Measurements from ENCODE around the gene NOP10. TPM values are rescaled to one million over a fixed set of nuclear protein-coding genes. Genes with fewer than 3 reads are reported as not detected.

NOP10 gene
- total RNA-seq, 1 experiment from 2014 or later = 208 TPM

DNA sequence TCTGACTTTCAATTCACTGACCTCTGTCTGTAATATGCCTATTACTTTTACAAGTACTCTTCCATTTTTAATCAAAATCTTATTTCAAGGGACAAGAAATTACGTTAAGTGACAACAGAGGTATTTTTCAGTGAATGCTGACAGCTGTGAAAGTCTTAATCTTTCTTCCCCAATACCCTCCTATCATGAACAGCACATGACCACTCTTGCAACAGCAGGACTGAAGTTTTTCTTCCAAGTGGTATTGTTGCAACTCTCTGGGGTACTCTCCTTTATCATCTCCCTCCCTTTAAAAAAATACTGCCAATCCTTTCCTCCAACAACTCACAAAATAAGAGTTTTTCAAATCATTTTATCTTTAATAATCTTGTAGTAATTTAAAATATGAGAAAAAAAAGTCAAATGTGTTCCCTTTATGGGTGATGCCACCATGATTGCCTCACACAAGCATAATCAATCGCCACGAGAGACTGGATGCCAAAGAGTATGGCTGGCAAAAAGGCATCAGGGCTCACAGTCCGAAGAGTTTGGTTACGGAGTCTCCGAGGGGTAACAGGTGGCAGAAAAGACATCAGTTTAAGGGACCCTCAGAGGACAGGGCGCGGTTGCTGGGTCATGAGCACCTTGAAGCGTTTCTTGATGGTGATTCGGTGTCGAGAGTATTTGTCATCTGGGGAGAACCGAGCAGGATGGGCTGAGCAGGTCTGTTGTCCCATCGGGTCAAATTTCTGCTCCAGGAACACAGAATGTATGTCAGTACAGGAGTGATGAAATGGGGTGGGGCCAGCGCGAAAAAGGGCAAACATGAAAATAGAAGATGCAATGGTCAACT lies 1.3 kb downstream of the NOP10 start:
- intact Hi-C loops (cut with micrococcal nuclease; ENCODE audit: unreplicated experiment) = loop anchor here (5.0 kb wide), 1 partner anchor 114 kb away; the partner anchor contains the start of gene EMC4
- no peak for DNase-seq (ENCODE audit: low spot score)
- no peak for TF ChIP-seq EZH2 (IDR thresholded peaks at IDR 0.05; ENCODE audit: borderline replicate concordance, low read depth, low read length, poor library complexity, severe bottlenecking)
- TF ChIP-seq, protein P1, sequence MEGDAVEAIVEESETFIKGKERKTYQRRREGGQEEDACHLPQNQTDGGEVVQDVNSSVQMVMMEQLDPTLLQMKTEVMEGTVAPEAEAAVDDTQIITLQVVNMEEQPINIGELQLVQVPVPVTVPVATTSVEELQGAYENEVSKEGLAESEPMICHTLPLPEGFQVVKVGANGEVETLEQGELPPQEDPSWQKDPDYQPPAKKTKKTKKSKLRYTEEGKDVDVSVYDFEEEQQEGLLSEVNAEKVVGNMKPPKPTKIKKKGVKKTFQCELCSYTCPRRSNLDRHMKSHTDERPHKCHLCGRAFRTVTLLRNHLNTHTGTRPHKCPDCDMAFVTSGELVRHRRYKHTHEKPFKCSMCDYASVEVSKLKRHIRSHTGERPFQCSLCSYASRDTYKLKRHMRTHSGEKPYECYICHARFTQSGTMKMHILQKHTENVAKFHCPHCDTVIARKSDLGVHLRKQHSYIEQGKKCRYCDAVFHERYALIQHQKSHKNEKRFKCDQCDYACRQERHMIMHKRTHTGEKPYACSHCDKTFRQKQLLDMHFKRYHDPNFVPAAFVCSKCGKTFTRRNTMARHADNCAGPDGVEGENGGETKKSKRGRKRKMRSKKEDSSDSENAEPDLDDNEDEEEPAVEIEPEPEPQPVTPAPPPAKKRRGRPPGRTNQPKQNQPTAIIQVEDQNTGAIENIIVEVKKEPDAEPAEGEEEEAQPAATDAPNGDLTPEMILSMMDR (conservative IDR thresholded peaks at IDR 0.05; ENCODE audit: low read depth, low read length) = no peak
- peaks cover 33% of the 10 kb centered on the region for H3K4me1 ChIP-seq (ENCODE audit: insufficient read depth, low read length, poor library complexity, severe bottlenecking)
- CTCF ChIA-PET = no interaction called here
- H3K27me3 ChIP-seq (replicated peaks; ENCODE audit: insufficient read depth, low read depth, low read length, poor library complexity) = no peaks in the 10 kb centered on the region
- no peaks in the 10 kb centered on the region for H3K9me3 ChIP-seq (ENCODE audit: low read depth, low read length, poor library complexity, severe bottlenecking)
- TSS peak; percentile 64 for BruUV-seq (replicated peaks)
- peak overlapping the region; percentile 86 for H3K27ac ChIP-seq (ENCODE audit: low read depth, low read length, poor library complexity, severe bottlenecking)
- H3K36me3 ChIP-seq (ENCODE audit: insufficient read depth, low read length, poor library complexity, severe bottlenecking) = peaks cover 35% of the 10 kb centered on the region
- POLR2A ChIA-PET (ENCODE audit: low non-redundant PET) = no interaction called here
- peak overlapping the region; percentile 67 for H3K4me3 ChIP-seq (ENCODE audit: low read depth, low read length, poor library complexity, severe bottlenecking)

DNA sequence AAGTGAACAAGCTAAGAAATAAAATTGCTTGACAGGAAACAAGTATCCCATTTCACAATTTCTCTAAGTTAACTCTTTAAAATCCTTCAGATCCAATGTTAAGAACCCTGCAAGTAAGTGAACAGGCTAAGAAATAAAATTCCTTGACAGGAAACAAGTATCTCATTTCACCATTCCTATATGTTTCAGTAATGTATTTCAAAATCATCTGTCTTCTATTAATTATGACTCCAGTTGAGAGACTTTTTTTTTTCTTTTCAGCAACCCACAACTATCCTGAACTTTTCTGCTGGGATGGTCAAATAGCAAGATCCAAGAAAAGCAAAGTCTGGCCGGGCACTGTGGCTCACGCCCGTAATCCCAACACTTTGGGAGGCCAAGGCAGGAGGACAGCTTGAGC lies 3.0 kb downstream of the NOP10 start:
- POLR2A ChIA-PET (ENCODE audit: low non-redundant PET) = interaction anchor here (0.7 kb wide), 1 partner anchor 224 kb away, joined by 7 read pairs; no protein-coding TSS in a partner anchor
- Histone ChIP-seq H3K27me3 (replicated peaks; ENCODE audit: insufficient read depth, low read depth, low read length, poor library complexity) (no peaks in the 10 kb centered on the region), H3K4me3 (ENCODE audit: low read depth, low read length, poor library complexity, severe bottlenecking) (no peak overlapping the region), H3K4me1 (ENCODE audit: insufficient read depth, low read length, poor library complexity, severe bottlenecking) (peaks cover 33% of the 10 kb centered on the region), H3K9me3 (ENCODE audit: low read depth, low read length, poor library complexity, severe bottlenecking) (no peaks in the 10 kb centered on the region), H3K36me3 (ENCODE audit: insufficient read depth, low read length, poor library complexity, severe bottlenecking) (peaks cover 35% of the 10 kb centered on the region), H3K27ac (ENCODE audit: low read depth, low read length, poor library complexity, severe bottlenecking) (peak overlapping the region; percentile 3)
- BruUV-seq (replicated peaks) = no TSS peak
- CTCF ChIA-PET = no interaction called here
- intact Hi-C loops (cut with micrococcal nuclease; ENCODE audit: unreplicated experiment) = loop anchor here (5.0 kb wide), 1 partner anchor 113 kb away; the partner anchor contains the start of gene EMC4
- no peak for DNase-seq (ENCODE audit: low spot score)
- TF ChIP-seq EZH2 (IDR thresholded peaks at IDR 0.05; ENCODE audit: borderline replicate concordance, low read depth, low read length, poor library complexity, severe bottlenecking) = no peak
- TF ChIP-seq, protein P1 (conservative IDR thresholded peaks at IDR 0.05; ENCODE audit: low read depth, low read length) = no peak

DNA sequence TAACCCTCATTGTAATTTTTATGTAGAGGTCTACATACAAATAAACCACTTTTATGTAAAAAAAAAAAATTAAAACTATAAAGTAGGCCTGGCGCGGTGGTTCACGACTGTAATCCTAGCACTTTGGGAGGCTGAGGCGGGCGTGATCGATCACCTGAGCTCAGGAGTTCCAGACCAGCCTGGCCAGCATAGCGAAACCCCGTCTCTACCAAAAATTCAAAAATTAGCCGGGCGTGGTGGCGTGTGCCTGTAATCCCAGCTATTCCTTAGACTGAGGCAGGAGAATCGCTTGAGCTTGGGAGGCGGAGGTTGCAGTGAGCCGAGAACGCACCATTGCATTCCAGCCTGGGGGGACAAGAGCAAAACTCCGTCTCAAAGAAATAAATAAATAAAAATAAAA lies 4.6 kb downstream of the NOP10 start:
- CTCF ChIA-PET = no interaction called here
- no peak overlapping the region for H3K27ac ChIP-seq (ENCODE audit: low read depth, low read length, poor library complexity, severe bottlenecking)
- POLR2A ChIA-PET (ENCODE audit: low non-redundant PET) = no interaction called here

More for the DNA sequence above, 4.6 kb downstream of the NOP10 start:
- no peak for DNase-seq (ENCODE audit: low spot score)
- Histone ChIP-seq H3K36me3 (ENCODE audit: insufficient read depth, low read length, poor library complexity, severe bottlenecking) (peaks cover 35% of the 10 kb centered on the region), H3K4me3 (ENCODE audit: low read depth, low read length, poor library complexity, severe bottlenecking) (peak overlapping the region; percentile 63), H3K27me3 (replicated peaks; ENCODE audit: insufficient read depth, low read depth, low read length, poor library complexity) (no peaks in the 10 kb centered on the region), H3K4me1 (ENCODE audit: insufficient read depth, low read length, poor library complexity, severe bottlenecking) (peaks cover 33% of the 10 kb centered on the region), H3K9me3 (ENCODE audit: low read depth, low read length, poor library complexity, severe bottlenecking) (no peaks in the 10 kb centered on the region)
- no peak for TF ChIP-seq EZH2 (IDR thresholded peaks at IDR 0.05; ENCODE audit: borderline replicate concordance, low read depth, low read length, poor library complexity, severe bottlenecking)
- TF ChIP-seq, protein P1 (conservative IDR thresholded peaks at IDR 0.05; ENCODE audit: low read depth, low read length) = no peak
- no TSS peak for BruUV-seq (replicated peaks)
- intact Hi-C loops (cut with micrococcal nuclease; ENCODE audit: unreplicated experiment) = no loop called here

Measured in A673 (cell line).